Measurements from ENCODE around the gene ASCC1.
"Not testable (repeated sequence)": the region's sequence is repeated elsewhere in the genome, so short reads cannot be mapped to it uniquely, and the experiment has no call there.

Gene ASCC1

DNA sequence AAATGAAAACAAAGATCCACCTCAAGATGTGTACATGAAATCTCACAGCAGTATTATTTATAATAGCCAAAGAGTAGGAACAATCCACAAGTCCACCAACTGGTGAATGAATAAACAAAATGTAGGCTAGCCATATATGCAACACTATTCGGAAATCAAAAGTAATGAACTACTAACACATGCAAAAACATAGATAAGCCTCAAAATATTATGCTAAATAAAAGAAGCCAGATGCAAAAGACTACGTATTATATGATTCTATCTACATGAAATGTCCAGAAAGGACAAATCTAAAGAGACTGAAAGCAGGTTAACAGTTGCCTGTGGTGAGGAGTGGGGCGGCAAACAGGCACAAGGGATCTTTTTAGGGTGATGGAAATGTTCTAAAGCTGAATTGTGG lies 49.0 kb downstream of the ASCC1 start:
- no peak for DNase-seq

DNA sequence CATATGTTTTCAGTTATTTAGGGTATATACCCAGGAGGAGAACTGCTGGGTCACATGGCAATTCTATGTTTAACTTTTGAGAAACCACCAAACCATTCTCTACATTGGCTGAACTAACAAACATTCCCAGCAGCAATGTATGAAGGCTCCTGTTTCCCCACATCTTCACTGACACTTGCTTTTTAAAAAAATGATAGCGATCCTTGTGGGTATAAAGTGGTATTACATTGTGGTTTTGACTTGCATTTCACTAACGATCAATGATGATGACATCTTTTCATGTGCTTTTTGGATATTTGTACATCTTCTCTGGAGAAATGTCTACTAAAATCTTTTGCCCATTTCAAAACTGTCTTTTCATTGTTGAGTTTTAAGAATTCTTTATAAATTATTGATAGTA lies 51.5 kb downstream of the ASCC1 start:
- DNase-seq = no peak

DNA sequence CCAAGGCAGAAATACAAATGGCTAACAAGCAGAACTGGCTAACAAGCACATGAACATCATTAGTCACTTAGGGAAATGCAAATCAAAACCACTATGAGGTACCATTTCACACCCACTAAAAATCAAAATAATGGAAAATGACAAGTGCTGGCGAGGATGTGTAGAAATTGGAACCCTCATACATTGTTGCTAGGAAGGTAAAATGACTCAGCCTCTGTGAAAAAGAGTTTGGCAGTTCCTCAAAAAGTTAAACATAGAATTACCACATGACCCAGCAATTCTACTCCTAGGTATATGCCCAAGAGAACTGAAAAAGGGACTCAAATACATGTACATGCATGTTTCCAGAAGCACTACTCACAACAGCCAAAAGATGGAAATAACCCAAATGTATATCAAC lies 53.1 kb downstream of the ASCC1 start:
- DNase-seq = no peak

DNA sequence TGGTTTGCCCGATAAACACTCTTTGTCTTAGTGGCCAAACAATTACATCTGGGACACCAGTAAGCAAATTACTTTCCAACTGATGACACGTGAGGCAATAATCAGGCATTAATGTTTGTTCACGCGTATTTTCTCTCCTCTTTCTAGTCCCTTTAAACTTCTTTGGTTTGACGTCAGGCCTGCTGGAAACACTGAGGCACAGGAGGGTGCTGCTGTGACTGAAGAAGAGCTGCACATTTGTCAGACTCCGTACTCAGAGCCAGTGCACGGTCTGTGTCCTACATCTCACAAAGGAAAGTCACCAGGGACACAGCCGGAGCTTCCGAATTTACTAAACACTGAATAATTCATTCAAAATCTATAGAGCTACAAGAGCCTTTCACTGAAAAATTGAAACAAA lies 57.9 kb downstream of the ASCC1 start:
- no peak for DNase-seq

DNA sequence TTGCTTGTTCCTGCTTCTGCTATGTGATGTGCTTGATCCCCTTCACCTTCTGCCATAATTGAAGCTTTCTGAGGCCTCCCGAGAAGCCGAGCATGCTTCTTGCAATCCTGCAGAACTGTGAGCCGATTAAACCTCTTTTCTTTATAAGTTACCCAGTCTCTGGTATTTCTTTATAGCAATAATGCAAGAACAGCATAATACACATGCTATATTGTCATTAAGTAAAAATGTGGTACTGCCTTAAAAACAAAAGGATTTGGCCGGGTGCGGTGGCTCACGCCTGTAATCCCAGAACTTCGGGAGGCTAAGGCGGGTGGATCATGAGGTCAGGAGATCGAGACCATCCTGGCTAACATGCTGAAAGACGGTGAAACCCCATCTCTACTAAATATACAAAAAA lies 59.9 kb downstream of the ASCC1 start:
- no peak for DNase-seq

DNA sequence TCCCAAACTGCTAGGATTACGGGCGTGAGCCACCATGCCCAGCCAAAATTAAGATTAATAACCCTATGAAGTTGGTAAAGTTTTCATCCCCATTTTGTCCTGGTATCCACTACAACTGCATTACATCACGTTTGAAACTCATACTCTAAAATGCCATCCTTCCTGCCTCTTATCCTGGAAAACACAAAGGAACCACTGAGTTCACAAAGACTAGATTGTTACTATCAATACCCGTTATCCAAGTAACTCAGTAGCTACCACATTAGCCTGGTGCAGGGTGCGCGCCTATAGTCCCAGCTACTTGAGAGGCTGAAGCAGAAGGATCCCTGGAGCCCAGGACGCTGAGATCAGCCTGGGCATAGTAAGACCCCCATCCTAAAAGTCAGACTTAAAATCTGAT lies 63.8 kb downstream of the ASCC1 start:
- no peak for DNase-seq

- not testable (repeated sequence) for DNase-seq
These were observed 65.2 kb downstream of the ASCC1 start for GRCh38 chr10:72150746-72151478.

DNA sequence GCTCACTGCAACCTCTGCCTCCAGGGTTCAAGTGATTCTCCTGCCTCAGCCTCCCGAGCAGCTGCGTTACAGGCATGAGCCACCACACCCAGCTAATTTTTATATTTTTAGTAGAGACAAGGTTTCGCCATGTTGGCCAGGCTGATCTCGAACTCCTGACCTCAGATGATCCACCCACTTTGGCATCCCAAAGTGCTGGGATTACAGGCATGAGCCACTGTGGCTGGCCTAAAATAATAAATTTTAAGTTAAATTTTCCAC lies 68.8 kb downstream of the ASCC1 start:
- not testable (repeated sequence) for DNase-seq

DNA sequence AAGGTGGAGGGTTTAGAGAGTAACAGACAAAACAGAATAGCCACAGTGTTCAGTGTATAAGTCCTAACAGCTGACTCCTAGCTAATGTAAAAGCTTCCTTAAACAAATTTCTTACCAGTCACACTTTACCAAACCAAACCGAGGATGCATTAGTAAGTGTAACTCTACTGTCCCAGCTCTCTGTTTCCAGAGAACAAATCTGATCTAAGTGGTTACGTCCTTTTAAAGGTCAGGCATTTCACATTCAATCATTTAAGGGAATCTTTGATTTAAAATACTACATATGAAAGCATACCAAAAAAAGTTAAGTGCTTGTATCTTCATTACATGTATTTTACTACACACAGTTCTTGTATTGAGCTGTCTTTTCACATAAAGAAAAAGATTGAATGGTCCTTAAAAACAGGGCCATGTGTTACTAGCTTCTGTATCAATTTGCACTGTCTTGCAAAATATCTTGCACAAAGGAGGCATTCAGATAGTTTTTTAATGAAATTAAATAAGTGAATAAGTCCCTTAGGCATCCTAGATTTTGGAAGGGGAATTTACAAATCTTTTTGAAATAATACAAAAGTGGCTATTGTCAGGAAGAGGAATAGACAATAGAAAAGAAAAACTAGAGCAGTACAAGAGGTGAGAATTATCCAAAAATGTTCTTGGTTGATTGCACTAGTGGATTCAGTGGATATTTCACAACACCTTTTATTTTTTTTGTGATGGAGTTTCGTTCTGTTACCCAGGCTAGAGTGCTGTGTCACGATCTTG lies 69.3 kb downstream of the ASCC1 start:
- DNase-seq = no peak

DNA sequence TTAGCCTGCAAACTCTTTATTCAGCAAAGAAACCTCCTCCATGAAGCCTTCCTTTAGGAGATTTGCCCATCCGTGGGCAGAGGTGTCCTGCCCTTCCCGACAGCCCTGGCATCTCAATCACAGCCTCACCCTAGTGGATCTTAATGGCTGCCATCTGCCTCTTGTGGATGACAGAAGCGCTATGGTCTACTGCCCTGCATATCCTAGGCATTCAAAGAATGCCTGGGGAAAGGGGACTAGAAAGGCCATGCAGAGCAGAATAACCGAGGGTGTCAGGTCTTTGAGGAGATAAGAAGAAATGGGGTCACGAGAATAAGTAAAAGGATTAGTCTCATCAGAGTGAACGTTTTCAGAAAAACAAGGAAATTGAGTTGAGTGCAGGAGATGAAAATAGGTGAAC lies 70.0 kb downstream of the ASCC1 start:
- no peak for DNase-seq

GRCh38 chr10:72145657-72146056 lies 70.4 kb downstream of the ASCC1 start:
- no peak for DNase-seq

DNA sequence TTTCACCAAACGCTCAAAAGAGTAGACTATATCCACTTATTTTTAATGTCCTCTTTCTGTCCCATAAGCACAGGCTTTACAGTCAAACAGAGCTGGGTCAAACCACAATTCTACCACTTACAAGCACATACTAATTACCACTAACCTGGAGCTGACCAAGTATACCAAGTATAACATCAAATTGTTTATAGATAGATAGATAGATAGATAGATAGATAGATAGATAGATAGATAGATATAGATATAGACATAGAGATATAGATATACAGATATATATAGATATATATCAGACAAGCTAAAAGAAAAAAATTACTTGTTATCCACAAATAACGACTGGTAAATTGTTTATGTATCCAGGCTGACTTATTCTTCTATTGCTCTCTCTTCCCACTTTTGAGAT lies 75.2 kb downstream of the ASCC1 start:
- DNase-seq = no peak

- no peak for DNase-seq
These were observed 75.9 kb downstream of the ASCC1 start for GRCh38 chr10:72140174-72140573.

DNA sequence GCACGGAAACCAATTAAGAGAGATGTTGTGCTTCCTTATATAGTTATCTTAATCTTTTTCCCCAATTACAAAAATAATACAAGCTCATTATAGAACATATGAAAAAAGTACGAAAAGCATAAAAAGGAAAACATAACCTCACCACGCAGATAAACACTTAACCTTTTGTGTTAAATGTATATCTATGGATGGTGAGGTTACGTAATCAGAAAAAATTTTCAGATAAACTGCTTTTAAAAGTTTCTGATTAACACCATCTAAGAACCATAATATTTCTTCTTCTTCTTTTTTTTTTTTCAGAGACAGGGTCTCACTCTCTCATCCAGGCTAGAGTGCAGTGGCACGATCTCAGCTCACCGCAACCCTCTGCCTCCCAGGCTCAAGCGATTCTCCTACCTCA lies 78.5 kb downstream of the ASCC1 start:
- DNase-seq = no peak

- not testable (repeated sequence) for DNase-seq
These were observed 79.9 kb downstream of the ASCC1 start for GRCh38 chr10:72136225-72136624.

DNA sequence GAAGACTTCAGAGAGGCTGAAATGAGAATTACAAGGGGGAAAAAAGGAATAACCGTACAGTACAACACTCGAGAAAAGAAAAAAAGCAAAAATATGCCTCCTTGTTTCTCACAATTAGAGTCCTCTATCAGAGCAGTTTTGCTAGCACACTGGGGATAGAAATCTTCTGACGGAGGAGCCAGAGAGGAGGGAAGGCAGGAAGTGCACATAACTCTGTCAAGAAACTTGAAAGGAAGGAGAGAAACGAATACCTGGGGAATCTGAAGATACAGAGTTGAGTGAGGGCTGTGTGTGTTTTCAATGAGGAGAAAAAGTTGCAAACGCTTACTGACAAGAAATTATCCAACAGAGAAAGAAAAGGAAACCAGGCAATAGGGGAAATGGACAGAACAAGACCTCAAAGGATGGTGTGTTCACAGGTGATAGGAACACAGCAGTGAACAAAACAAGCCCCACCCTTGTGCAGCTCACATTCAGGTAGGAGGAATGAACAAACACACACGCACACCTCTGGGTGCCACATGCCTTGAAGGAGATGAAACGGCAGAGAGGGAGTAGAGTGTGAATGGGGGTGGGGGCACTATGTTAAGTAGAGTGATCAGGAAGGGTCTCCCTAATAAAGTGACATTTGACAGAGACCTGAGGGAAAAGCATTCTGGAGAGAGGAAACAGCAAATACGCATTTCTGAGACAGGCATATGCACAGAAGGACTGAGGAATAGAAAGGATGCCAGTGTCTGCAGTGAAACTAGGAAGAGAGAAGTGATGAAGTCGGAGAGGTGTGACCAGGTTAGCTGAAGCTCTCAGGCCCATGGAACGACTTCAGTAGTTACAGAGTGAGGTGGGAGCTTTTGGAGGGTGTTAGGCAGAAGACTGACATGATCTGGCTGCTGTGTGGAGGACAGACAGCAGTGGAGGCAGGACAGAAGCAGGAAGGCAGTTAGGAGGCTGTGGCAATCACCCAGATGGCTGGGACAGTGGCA lies 81.0 kb downstream of the ASCC1 start:
- DNase-seq = no peak

DNA sequence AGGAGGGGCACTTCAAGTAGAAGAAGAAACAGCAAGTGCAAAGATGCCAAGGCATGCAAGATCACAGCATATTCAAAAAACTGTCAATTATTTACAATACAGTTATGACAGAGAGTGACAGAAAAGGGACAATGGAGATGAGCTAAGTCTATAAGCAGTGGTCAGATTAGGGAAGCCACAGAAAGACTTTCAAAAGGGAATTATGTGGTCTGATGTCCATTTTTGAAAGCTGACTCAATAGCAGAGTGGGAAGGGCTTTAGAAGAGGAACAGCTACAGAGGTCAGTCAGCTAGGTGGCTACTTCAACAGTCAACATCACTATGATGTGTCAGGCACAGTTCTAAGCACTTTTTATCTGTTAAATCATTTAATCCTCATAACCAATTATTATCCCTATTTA lies 82.6 kb downstream of the ASCC1 start:
- DNase-seq = no peak

DNA sequence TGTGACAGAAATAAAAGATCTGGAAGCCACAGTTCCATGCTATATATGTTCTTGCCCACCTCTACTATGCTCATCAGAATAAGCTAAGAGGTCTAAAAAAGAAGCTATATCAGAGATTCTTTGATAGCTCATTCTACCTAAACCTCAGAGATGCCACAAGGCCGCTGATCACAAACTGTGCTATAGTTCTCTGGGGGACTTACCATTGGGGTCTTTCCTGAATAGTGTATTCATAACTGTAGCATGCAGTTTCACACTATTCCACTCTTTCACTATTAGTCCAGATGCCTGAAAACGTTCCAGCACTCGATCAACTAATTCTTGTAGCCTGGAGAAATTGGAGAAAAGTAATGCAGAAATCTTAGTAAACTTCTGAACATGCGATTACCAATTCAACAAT lies 83.2 kb downstream of the ASCC1 start:
- no peak for DNase-seq

DNA sequence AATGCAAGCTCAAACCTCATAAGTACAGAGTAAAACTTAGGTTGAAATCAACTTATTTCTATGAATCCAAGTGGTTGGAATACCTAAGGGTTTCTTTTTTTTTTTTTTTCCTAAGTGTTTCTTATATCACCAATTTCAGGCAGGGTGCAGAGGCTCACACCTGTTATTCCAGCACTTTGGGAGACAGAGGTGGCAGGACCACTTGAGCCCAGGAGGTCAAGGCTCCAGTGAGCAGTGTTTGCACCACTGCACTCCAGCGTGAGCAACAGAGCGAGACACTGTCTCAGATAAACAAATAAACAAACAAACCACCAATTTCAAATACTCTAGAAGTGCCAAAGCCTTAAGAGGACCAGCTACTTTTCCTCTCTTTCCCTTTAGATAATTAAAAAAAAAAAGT lies 88.5 kb downstream of the ASCC1 start:
- DNase-seq = no peak

DNA sequence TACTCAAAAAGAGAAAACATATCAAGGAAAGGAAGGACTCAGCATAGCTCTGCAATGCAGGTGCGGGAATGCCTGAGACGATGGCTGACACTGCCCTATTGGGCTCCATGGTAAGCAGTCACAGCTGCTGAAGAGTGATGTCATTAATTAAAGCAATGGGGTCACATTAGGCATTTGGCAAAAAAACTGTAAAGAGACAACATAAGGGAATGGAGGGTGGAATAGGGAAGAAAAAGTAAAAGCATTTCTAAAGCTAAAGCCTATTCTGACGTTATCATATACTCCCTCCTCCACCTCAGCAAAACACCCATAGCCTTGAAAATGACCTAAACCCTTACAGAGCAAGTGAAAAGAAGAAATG lies 89.2 kb downstream of the ASCC1 start:
- no peak for DNase-seq

DNA sequence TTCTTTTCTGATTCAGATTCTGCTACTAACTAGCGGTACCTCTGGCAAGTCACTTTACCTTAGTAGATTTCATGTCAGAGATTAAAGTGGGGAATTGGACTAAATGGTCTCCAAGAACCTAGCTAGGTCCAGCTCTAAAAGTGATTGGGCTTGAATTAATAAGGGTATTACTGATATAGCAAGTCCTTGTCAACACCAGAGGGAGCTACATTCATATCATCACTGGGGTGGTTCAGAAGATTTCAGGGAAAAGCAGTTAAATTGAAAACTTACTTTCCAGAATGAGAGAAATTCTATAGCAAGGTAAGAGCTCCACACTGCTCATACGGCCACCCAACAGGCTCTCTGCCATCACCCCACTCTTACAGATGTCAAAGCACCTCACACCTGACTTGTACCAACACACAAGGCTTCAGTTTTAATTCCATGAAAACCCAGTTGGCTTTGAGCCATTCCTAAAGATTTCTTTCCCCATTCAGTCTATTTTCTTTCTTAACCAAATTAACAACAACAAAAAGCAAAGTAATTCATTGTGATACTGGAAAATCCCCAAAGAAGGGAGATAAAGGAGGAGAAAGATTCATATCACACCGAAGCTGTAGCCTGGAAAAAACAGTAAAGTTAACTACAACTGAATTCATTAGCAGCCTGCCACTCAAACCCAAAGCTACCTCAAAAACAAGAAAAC lies 89.7 kb downstream of the ASCC1 start:
- no peak for DNase-seq

DNA sequence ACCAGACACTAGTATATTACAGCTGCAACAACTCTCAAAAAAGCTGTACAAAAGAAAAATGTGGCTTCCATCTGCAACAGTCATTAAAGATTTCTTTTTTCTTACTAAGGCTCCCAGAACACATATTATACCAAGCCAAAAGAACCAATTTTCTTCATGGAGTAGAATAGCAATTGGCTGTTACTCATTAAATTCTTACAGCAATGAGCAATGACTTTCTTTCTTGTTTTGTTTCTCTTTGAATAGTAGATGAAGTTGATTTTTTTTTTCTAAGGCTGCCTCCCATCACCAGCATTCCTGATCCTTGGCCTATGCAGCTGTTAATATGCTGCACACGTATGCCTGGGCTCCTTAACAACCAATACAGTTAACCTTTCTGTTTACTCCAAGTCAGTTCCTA lies 91.1 kb downstream of the ASCC1 start:
- DNase-seq = no peak

DNA sequence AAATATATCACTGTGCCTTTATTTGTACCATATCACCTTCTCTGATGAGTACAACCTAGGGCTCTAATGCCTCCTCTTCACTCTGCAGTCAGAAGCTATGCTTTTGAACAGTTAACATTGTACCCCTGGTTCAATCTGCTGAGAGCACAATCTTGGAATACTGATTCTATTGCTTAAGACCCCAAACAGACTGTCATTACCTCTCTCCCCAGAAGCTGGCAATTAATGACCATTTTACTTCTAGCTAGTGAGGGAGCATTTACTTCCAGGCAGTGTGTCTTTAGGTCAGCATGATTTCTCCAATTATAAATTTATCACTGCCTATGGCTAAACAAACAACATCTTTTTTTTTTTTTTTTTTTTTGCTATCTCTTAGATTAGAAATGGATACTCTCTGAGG lies 91.7 kb downstream of the ASCC1 start:
- no peak for DNase-seq

Measured in effector CD8-positive, alpha-beta T cell (primary cell).